CD14-positive monocyte (primary cell): ENCODE measurements around the gene SLC35A2. TPM values are rescaled to one million over a fixed set of nuclear protein-coding genes. Genes with fewer than 3 reads are reported as not detected.

Experiments
- DNase-seq, 3 donors: peaks; one replicate each; pipeline ENCODE4 v3.0.0-alpha.2; 2011 to 2022
- H2AFZ ChIP-seq: 2 replicates; pipeline ENCODE4 v1.6.0; 2012; ENCODE audit warnings: mild to moderate bottlenecking, low read depth, low read length, inconsistent platforms; ENCODE audit not compliant: insufficient read depth, poor library complexity, severe bottlenecking
- H3K27ac ChIP-seq, 2 donors: 1 replicate in 1 of 2; 2 replicates in 1 of 2; pipeline ENCODE4 v1.5.1; 2012 to 2013; ENCODE audit warnings: low read length in 2 of 2, control low read depth in 1 of 2, inconsistent platforms in 1 of 2, low read depth in 1 of 2, mild to moderate bottlenecking in 1 of 2
- H3K27me3 ChIP-seq, 2 donors: one replicate each; pipeline versions ENCODE4 v1.6.0 to v1.6.1; 2011 to 2013; ENCODE audit warnings: low read length in 2 of 2; ENCODE audit not compliant: control insufficient read depth in 2 of 2, insufficient read depth in 2 of 2
- H3K36me3 ChIP-seq, 2 donors: replicated peaks in 1 of 2; 1 replicate in 1 of 2; 2 replicates in 1 of 2; pipeline versions ENCODE4 v1.5.1 to v1.6.1; 2012 to 2013; ENCODE audit warnings: low read length in 2 of 2, control low read depth in 1 of 2, inconsistent platforms in 1 of 2, mild to moderate bottlenecking in 1 of 2; ENCODE audit not compliant: insufficient read depth in 2 of 2, control insufficient read depth in 1 of 2
- H3K4me1 ChIP-seq, 2 donors: 1 replicate in 1 of 2; 2 replicates in 1 of 2; pipeline versions ENCODE4 v1.5.1 to v1.6.1; 2012 to 2013; ENCODE audit warnings: low read length in 2 of 2, control low read depth in 1 of 2, inconsistent platforms in 1 of 2, mild to moderate bottlenecking in 1 of 2, moderate library complexity in 1 of 2; ENCODE audit not compliant: insufficient read depth in 2 of 2, control insufficient read depth in 1 of 2
- H3K4me2 ChIP-seq: replicated peaks from 2 replicates; pipeline ENCODE3; 2012; ENCODE audit warnings: low read length, moderate library complexity, mild to moderate bottlenecking; ENCODE audit not compliant: poor library complexity, severe bottlenecking; ENCODE audit errors: extremely low read depth
- H3K4me3 ChIP-seq, 3 experiments: fragments of 200-600 bp in 1 of 3; sonication (generic) in 1 of 3; replicated peaks in 1 of 3; 1 replicate in 2 of 3; 2 replicates in 1 of 3; pipeline ENCODE4 v1.5.1; 2011 to 2013; ENCODE audit warnings: low read length in 3 of 3, mild to moderate bottlenecking in 3 of 3, control low read depth in 2 of 3, low read depth in 2 of 3, inconsistent platforms in 1 of 3, moderate library complexity in 1 of 3
- H3K79me2 ChIP-seq: 2 replicates; pipeline ENCODE4 v1.6.0; 2012; ENCODE audit warnings: mild to moderate bottlenecking, control low read depth, inconsistent platforms, low read length, moderate library complexity; ENCODE audit not compliant: insufficient read depth
- H3K9ac ChIP-seq: 2 replicates; pipeline ENCODE4 v1.6.0; 2017; ENCODE audit warnings: low read length, mild to moderate bottlenecking; ENCODE audit not compliant: insufficient read depth, poor library complexity, severe bottlenecking
- H3K9me3 ChIP-seq, 2 donors: replicated peaks in 1 of 2; 1 replicate in 1 of 2; 2 replicates in 1 of 2; pipeline versions ENCODE4 v1.5.1 to v1.6.1; 2012 to 2013; ENCODE audit warnings: low read length in 2 of 2, control low read depth in 1 of 2; ENCODE audit not compliant: control insufficient read depth in 1 of 2, insufficient read depth in 1 of 2
- H4K20me1 ChIP-seq: 2 replicates; pipeline ENCODE4 v1.6.0; 2012; ENCODE audit warnings: mild to moderate bottlenecking, low read length, control low read depth, moderate library complexity; ENCODE audit not compliant: insufficient read depth
- H3K27ac Mint-ChIP-seq, 7 donors: one replicate each; pipeline ENCODE4 v1.8.0; 2020; ENCODE audit warnings: mild to moderate bottlenecking in 7 of 7, mixed read lengths in 7 of 7, moderate library complexity in 6 of 7, inconsistent platforms in 2 of 7
- H3K27me3 Mint-ChIP-seq, 3 donors: one replicate each; pipeline ENCODE4 v1.8.0; 2021 to 2022; ENCODE audit warnings: low read depth in 3 of 3, mild to moderate bottlenecking in 3 of 3, mixed read lengths in 3 of 3, moderate library complexity in 3 of 3, inconsistent platforms in 1 of 3
- H3K36me3 Mint-ChIP-seq, 2 donors: one replicate each; pipeline ENCODE4 v1.8.0; 2020; ENCODE audit warnings: mixed read lengths in 2 of 2, inconsistent platforms in 1 of 2, mild to moderate bottlenecking in 1 of 2
- H3K4me1 Mint-ChIP-seq: one replicate; pipeline ENCODE4 v1.8.0; 2020; ENCODE audit warnings: mild to moderate bottlenecking, mixed read lengths
- H3K4me3 Mint-ChIP-seq, 2 donors: one replicate each; pipeline ENCODE4 v1.8.0; 2020; ENCODE audit warnings: mild to moderate bottlenecking in 2 of 2, mixed read lengths in 2 of 2, moderate library complexity in 1 of 2
- H3K9me3 Mint-ChIP-seq, 7 donors: one replicate each; pipeline ENCODE4 v1.8.0; 2020 to 2022; ENCODE audit warnings: mixed read lengths in 7 of 7, mild to moderate bottlenecking in 6 of 7, moderate library complexity in 6 of 7, inconsistent platforms in 2 of 7
- WGBS: methylation state at CpG from one replicate; pipeline ENCODE4 v1.1.5; 2013; ENCODE audit warnings: missing lambda C conversion rate; ENCODE audit not compliant: insufficient coverage; 5-methylcytosine and 5-hydroxymethylcytosine counted together
- intact Hi-C, 2 donors: fragments of 100-400 bp; cut with micrococcal nuclease; formaldehyde crosslinking; loops; one replicate each; pipeline versions ENCODE4 v1.15.0 to v1.15.1; 2023
- polyA minus RNA-seq: library from RNA; depleted of rRNA, polyadenylated mRNA; stranded (reverse); fragments of >200 nt; gene quantifications from 2 replicates; pipeline ENCODE4 v1.2.3, GENCODE V29; 2012
- polyA plus RNA-seq, 3 donors: library from polyadenylated mRNA; depleted of rRNA in 1 of 3; unstranded in 2 of 3; stranded (reverse) in 1 of 3; fragments of 300-500 nt in 2 of 3; fragments of >200 nt in 1 of 3; fragmentation: Illumina TruSeq in 2 of 3; gene quantifications; 1 replicate in 2 of 3; 2 replicates in 1 of 3; pipeline ENCODE4 v1.2.3, GENCODE V29; 2012 to 2021
- total RNA-seq, 12 experiments: library from RNA in 1 of 12; stranded (reverse) in 1 of 12; fragments of 120-200 nt in 1 of 12; gene quantifications; one replicate each; pipeline ENCODE4 v1.2.4 and lab custom pipeline; 2013 to 2026; ENCODE audit warnings: mixed read lengths in 6 of 12, inconsistent platforms in 1 of 12
- TF ChIP-seq, protein P1 (sequence below): fragments of 200-600 bp; IDR thresholded peaks from one replicate; pipeline ENCODE4 v1.8.0; 2022; ENCODE audit warnings: antibody characterized with exemption, mild to moderate bottlenecking

Gene SLC35A2
- total RNA-seq (2013) = 7.8 TPM
- polyA plus RNA-seq (10 to 100 TPM; 14.3 to 21.6 (median 18.4) TPM), polyA minus RNA-seq (5.8 and 14.5 TPM in 2 replicates), total RNA-seq (lab: John Stamatoyannopoulos, UW) (5.8 to 12.8 (median 10.3) reads per million in 11 experiments)

DNA sequence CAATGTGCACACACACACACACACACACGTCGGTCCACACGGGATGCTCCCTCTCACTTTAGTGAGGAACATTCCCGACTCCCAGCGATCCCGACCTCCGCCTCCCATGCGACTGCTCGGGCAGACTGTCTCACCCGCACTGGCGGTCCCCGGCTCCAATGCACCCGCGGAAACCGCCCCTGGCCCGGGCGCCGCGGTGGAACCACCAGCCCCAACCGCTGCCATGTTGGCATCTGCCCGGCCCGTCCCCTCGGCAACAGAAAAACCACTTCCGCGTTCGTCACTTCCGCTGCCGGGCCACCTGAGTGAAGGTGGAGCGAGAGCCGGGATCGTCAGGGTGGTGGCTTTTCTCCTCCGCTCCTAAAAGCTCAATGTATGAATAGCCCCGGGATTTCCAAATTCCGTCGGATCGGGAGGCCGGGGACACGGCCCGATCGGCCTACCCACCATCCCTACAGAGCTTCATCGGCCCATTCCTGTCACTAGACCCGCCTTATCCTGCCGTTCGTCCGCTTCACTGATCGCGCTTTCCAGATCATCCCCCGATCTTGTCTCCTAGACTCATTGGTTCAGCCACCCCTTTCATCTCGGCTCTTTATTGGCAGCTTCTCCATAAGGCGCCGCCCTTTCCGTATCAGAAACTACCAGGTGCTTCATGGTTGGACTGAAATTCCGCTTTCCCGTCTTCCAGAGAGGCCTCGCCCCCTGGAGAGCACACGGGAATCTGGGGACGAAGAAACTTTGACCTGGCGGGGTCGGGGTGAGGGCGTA lies at the start of gene SLC35A2:
Gene SLC35A2, minus strand, starts transcription at position 235 of the 771 bp plus-strand sequence. Its CDS starts 10 bp downstream, at position 225.
- H3K4me1 ChIP-seq = peaks cover 15 to 17% of the 10 kb centered on the region in 2 donors
- Mint-ChIP-seq H3K4me3 (peak within 1 kb of the TSS; percentile 89 to 93), H3K27me3 (peaks cover 0 to 13% (median 0%) of the 10 kb centered on the region in 3 donors), H3K36me3 (peaks cover 21 to 28% of the 10 kb centered on the region in 2 donors), H3K4me1 (peaks cover 17% of the 10 kb centered on the region), H3K9me3 (peaks cover 0 to 5% (median 1%) of the 10 kb centered on the region in 7 donors), H3K27ac (peak within 1 kb of the TSS; percentile 89 to 97 (median 93))
- H3K36me3 ChIP-seq = peaks cover 7 to 32% of the 10 kb centered on the region in 2 donors
- TF ChIP-seq, protein P1, sequence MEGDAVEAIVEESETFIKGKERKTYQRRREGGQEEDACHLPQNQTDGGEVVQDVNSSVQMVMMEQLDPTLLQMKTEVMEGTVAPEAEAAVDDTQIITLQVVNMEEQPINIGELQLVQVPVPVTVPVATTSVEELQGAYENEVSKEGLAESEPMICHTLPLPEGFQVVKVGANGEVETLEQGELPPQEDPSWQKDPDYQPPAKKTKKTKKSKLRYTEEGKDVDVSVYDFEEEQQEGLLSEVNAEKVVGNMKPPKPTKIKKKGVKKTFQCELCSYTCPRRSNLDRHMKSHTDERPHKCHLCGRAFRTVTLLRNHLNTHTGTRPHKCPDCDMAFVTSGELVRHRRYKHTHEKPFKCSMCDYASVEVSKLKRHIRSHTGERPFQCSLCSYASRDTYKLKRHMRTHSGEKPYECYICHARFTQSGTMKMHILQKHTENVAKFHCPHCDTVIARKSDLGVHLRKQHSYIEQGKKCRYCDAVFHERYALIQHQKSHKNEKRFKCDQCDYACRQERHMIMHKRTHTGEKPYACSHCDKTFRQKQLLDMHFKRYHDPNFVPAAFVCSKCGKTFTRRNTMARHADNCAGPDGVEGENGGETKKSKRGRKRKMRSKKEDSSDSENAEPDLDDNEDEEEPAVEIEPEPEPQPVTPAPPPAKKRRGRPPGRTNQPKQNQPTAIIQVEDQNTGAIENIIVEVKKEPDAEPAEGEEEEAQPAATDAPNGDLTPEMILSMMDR = no peak
- WGBS = 2% methylated on average over 35 of the region's 60 CpGs
- intact Hi-C loops = loop anchor here (10.0 kb wide), 2 partner anchors 133 to 227 kb away; partner anchors contain the start of genes TFE3 (in 1 of the 2) and WAS (in 1 of the 2)
- no peaks in the 10 kb centered on the region for H4K20me1 ChIP-seq
- H3K79me2 ChIP-seq = peaks cover 19% of the 10 kb centered on the region
- peak within 1 kb of the TSS; percentile 66 for H3K9ac ChIP-seq
- peak within 1 kb of the TSS; percentile 80 for H3K4me2 ChIP-seq
- peak within 1 kb of the TSS; percentile 64 for H2AFZ ChIP-seq
- H3K9me3 ChIP-seq = no peaks in the 10 kb centered on the region
- peak within 1 kb of the TSS; percentile 74 to 83 for H3K27ac ChIP-seq
- peak; percentile 60 to 71 (median 62) for DNase-seq
- no peaks in the 10 kb centered on the region for H3K27me3 ChIP-seq
- H3K4me3 ChIP-seq = peak within 1 kb of the TSS; percentile 77 to 90 (median 86)

DNA sequence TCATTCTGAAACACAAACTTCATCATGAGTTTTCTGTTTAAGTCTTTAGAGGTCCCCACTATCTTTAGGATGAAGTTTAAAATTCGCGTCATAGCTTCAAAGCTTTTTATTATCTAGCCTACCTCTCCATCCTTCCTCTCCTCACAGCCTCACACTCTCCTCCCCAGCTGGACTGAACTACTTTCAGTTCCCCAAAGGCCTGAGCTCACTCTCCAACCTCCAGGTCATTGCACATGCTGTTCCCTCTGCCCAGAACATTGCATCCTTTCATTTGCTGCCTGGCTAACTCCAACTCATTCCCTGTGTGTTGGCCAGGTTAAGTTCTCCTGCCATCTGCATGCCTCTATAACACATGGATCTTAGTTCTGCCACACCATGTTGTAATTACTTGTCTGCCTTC lies 48.8 kb upstream of the SLC35A2 start:
- TF ChIP-seq, protein P1 = no peak
- no peak overlapping the region for H3K27ac ChIP-seq
- peaks cover 13% of the 10 kb centered on the region for H4K20me1 ChIP-seq

More for the DNA sequence above, 48.8 kb upstream of the SLC35A2 start:
- Mint-ChIP-seq H3K36me3 (peaks cover 1 to 8% of the 10 kb centered on the region in 2 donors), H3K4me3 (peak overlapping the region in 1 of 2 donors; percentile 32), H3K27ac (peak overlapping the region; percentile 64 to 85 (median 76)), H3K9me3 (peaks cover 0 to 17% (median 0%) of the 10 kb centered on the region in 7 donors), H3K27me3 (peaks cover 0 to 14% (median 0%) of the 10 kb centered on the region in 3 donors), H3K4me1 (peaks cover 34% of the 10 kb centered on the region)
- Histone ChIP-seq H2AFZ (no peak overlapping the region), H3K4me2 (peak overlapping the region; percentile 15), H3K36me3 (peaks cover 6 to 10% of the 10 kb centered on the region in 2 donors), H3K9me3 (no peaks in the 10 kb centered on the region), H3K27me3 (no peaks in the 10 kb centered on the region), H3K79me2 (peaks cover 19% of the 10 kb centered on the region), H3K4me1 (peaks cover 36 to 37% of the 10 kb centered on the region in 2 donors), H3K4me3 (no peak overlapping the region), H3K9ac (no peak overlapping the region)
- WGBS = no CpG with 5 or more reads among the region's 2 CpGs
- DNase-seq = peak; percentile 23 to 53 (median 35)
- intact Hi-C loops = loop anchor here in 1 of 2 donors (10.0 kb wide), 1 partner anchor 75 kb away; no protein-coding TSS in a partner anchor
